ENCODE results near the gene DCP1B. TPM values are rescaled to one million over a fixed set of nuclear protein-coding genes. Genes with fewer than 3 reads are reported as not detected.
A peak's percentile ranks its signal among the peaks of the same experiment; 100 is the strongest.

DCP1B gene
- total RNA-seq, 2 experiments from 2014 or later: 12.8 to 13.3 TPM

DNA sequence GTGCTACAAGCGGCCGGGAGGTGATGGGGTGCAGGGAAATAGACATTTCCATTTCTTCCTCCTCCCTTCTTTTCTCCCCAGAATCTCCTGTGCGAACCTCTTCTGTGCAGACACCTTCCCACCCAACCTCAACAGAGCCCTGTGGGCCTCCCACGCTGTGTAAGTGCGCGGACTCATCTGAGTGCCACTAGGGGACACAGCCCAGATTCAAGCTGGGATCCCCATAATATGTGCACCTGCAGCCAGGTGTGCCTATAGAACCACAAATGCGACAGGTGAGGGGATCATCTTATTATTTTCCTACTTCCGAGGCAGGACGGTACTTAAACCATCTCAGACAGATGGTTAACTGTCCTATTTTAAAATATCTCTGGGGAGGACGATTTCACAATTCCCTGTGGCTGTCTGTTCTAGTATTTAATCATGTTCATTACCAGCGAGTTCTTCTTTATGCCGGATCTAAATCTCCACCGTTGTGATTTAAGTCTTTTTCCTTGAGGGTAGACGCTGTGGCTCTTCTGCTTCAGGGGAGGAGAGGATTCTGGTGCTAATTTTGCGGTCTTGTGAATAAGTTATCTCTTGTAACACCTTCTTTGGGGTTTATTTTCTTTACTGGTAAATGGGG lies 31.3 kb upstream of the DCP1B start:
- no peak overlapping the region for H3K27ac Mint-ChIP-seq
- no peaks in the 10 kb centered on the region for H3K9me3 Mint-ChIP-seq (ENCODE audit: insufficient read depth)
- peaks cover 52% of the 10 kb centered on the region for H3K27me3 Mint-ChIP-seq (ENCODE audit: low read depth)
- DNase-seq (no peak), ATAC-seq (no peak)
- peak overlapping the region; percentile 44 for H3K4me3 Mint-ChIP-seq
- peaks cover 11% of the 10 kb centered on the region for H3K4me1 Mint-ChIP-seq (ENCODE audit: low read depth)
- CTCF ChIA-PET: interaction anchor here (0.9 to 1.7 kb wide), 7 partner anchors 15 to 244 kb away, joined by 3 to 10 read pairs (median 5); no protein-coding TSS in a partner anchor
- POLR2A ChIA-PET: no interaction called here
- H3K36me3 Mint-ChIP-seq (ENCODE audit: low read depth): no peaks in the 10 kb centered on the region

DNA sequence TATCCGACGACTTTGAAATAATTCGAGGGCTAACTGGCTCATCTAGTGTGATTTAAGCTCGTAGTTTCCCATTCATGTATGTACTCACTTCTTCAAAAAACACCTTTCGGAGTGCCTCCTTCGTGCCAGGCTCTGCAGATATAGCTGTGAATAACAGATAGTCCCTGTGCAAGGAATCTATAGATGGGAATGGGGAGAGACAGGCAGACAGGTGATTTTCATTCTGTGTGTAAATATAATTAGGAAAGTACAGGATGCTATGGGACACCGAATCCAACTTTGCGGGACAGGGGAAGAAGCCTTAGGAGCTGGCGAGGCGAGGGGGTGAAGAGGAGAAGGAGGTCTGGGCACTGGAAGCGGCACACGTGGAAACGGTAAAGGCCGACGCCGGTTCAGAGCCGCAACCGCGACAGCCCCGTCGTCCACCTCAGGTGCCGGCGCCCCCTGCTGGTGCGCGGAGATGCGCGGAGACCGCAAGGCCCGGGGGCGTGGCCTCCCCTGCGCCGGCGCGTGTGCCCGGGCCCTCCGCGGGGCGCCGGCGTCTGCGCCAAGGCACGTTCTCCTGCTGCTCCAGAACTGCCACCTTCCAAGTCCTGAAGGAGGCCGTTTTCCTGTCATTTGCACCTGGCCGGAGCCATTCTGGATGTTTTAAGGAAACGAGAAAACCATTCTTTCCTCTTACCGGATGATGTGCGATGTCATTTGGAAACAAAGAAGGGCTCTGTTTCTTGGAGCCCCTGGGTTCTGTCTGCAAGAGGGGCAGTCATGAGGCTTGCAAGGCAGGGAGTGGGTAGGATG lies 30.6 kb upstream of the DCP1B start:
- peak; percentile 88 for DNase-seq
- no peaks in the 10 kb centered on the region for H3K36me3 Mint-ChIP-seq (ENCODE audit: low read depth)
- ATAC-seq: peak; percentile 99
- ChIA-PET POLR2A (interaction anchor here (0.6 kb wide), 1 partner anchor 364 kb away, joined by 3 read pairs; no protein-coding TSS in a partner anchor), CTCF (interaction anchor here (0.7 to 2.2 kb wide), 17 partner anchors 9 to 400 kb away, joined by 3 to 15 read pairs (median 5); partner anchors contain the start of gene DCP1B)
- H3K27ac Mint-ChIP-seq: peak overlapping the region; percentile 29
- no peaks in the 10 kb centered on the region for H3K9me3 Mint-ChIP-seq (ENCODE audit: insufficient read depth)
- H3K4me3 Mint-ChIP-seq: peak overlapping the region; percentile 45
- H3K27me3 Mint-ChIP-seq (ENCODE audit: low read depth): peaks cover 53% of the 10 kb centered on the region
- H3K4me1 Mint-ChIP-seq (ENCODE audit: low read depth): peaks cover 11% of the 10 kb centered on the region

DNA sequence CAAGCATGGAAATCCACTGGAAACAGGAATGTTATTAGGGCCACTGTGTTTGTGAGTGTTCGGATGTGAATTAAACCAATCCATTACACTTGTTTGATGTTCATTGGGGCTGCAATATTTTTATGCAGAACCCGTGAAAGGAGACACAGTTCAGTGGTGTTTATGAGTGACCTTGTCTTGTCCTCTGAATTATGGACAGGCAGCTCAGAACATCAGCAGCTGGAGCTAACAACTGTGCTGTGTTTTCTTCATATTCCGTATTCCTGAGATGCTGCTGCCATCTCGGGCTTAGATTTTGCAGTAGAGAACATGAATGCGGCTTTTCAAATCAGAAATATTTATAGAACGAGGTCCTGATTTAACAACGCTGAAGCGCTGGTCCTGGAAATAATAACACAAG lies 28.2 kb upstream of the DCP1B start:
- H3K9me3 Mint-ChIP-seq (ENCODE audit: insufficient read depth): no peaks in the 10 kb centered on the region
- peaks cover 43% of the 10 kb centered on the region for H3K27me3 Mint-ChIP-seq (ENCODE audit: low read depth)
- POLR2A ChIA-PET: no interaction called here
- no peak overlapping the region for H3K4me3 Mint-ChIP-seq
- H3K36me3 Mint-ChIP-seq (ENCODE audit: low read depth): no peaks in the 10 kb centered on the region
- CTCF ChIA-PET: no interaction called here
- H3K27ac Mint-ChIP-seq: no peak overlapping the region
- H3K4me1 Mint-ChIP-seq (ENCODE audit: low read depth): peaks cover 11% of the 10 kb centered on the region
- DNase-seq: no peak
- ATAC-seq: no peak

DNA sequence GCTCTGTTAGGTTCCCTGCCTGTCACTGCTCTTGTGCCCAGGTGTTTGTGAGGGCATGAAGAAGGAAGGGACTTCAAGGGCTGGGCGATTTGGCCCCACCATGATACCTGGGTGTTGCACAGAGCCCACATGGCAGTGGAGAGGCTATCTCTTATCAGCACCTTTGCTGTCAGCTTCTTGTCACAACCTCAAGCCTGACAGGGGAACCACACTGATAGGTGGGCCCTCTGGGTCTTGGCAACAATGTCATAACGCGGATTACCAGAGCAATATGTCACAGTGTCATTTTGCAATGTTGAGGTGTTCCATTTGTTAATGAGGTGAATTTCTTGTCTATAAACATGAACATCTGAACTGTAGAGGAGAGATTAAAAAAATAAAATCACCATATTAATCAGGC lies 25.6 kb upstream of the DCP1B start:
- Mint-ChIP-seq H3K27ac (no peak overlapping the region), H3K9me3 (ENCODE audit: insufficient read depth) (no peaks in the 10 kb centered on the region), H3K4me1 (ENCODE audit: low read depth) (peaks cover 4% of the 10 kb centered on the region), H3K36me3 (ENCODE audit: low read depth) (no peaks in the 10 kb centered on the region), H3K27me3 (ENCODE audit: low read depth) (peaks cover 28% of the 10 kb centered on the region), H3K4me3 (no peak overlapping the region)
- ChIA-PET CTCF (interaction anchor here (1.0 kb wide), 1 partner anchor 90 kb away, joined by 3 read pairs; no protein-coding TSS in a partner anchor), POLR2A (no interaction called here)
- DNase-seq (no peak), ATAC-seq (no peak)

DNA sequence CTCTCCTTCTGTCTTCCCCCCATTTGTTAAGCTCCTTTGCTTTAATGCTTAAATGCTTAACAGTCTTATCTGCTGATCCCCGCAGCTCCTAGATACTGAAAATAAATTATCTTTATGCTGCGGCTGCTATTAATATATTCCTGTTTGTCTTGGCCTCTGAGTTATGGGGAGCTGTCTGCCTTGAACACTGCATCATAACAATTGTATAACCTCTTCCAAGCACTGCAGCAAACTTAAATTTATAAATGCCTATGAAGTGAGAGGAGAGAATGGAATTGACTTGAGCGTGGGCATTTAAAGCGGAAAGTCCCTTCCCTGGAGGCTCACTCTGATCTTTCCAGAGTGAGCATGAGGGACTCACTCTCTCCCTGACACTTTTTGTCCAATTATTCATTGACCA lies 23.1 kb upstream of the DCP1B start:
- CTCF ChIA-PET: interaction anchor here (0.8 to 1.7 kb wide), 4 partner anchors 10 to 236 kb away, joined by 3 to 5 read pairs (median 3); no protein-coding TSS in a partner anchor
- Mint-ChIP-seq H3K27ac (no peak overlapping the region), H3K9me3 (ENCODE audit: insufficient read depth) (no peaks in the 10 kb centered on the region), H3K4me3 (no peak overlapping the region), H3K4me1 (ENCODE audit: low read depth) (no peaks in the 10 kb centered on the region), H3K36me3 (ENCODE audit: low read depth) (no peaks in the 10 kb centered on the region), H3K27me3 (ENCODE audit: low read depth) (peaks cover 26% of the 10 kb centered on the region)
- POLR2A ChIA-PET: no interaction called here
- DNase-seq (no peak), ATAC-seq (no peak)

DNA sequence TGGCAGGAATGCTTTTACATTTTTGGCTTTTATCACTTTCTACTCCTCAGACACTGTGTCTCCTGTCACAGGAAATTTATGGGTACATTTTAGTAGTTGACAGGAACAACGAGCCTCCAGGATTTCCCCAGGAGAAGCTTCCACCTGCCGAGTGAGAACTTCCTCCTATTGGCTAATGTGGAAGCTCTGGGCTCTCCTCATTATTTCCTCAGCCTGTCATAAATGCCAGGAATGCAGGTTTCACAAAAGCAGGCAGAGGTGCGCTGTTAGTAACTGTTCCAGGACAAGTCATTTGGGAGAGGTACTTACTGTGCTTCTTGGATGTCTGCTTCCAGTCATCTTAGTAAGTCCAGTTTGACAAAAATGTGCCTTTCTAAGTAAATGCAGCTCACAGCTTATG lies 19.1 kb upstream of the DCP1B start:
- POLR2A ChIA-PET: no interaction called here

DNA sequence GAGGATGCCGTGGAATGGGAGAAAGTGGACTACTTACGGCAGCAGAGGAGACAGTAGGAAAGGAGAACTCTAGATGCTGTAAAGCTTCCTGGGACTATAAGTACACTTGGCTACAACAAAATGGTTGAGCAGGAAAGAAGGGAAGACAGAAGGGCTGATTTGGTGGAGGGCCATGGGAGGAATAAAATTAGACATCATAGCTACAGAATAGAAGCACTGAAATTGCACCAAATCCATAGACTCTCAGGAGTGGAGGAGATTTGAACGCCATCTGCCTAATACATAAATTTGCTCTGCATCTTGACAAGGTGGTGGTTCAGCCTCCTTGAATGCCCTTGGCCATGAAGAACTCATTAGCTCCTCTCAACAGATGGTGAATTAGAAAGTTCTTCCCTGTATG lies 16.3 kb upstream of the DCP1B start:
- no peak for DNase-seq
- ChIA-PET CTCF (interaction anchor here (2.3 kb wide), 1 partner anchor 14 kb away, joined by 8 read pairs; no protein-coding TSS in a partner anchor), POLR2A (no interaction called here)
- H3K27me3 Mint-ChIP-seq (ENCODE audit: low read depth): peaks cover 28% of the 10 kb centered on the region
- no peak overlapping the region for H3K4me3 Mint-ChIP-seq
- H3K36me3 Mint-ChIP-seq (ENCODE audit: low read depth): no peaks in the 10 kb centered on the region
- no peak for ATAC-seq
- H3K4me1 Mint-ChIP-seq (ENCODE audit: low read depth): no peaks in the 10 kb centered on the region
- no peaks in the 10 kb centered on the region for H3K9me3 Mint-ChIP-seq (ENCODE audit: insufficient read depth)
- no peak overlapping the region for H3K27ac Mint-ChIP-seq

More for the DNA sequence above, 19.1 kb upstream of the DCP1B start:
- Mint-ChIP-seq H3K4me3 (no peak overlapping the region), H3K27me3 (ENCODE audit: low read depth) (peaks cover 26% of the 10 kb centered on the region), H3K9me3 (ENCODE audit: insufficient read depth) (no peaks in the 10 kb centered on the region), H3K36me3 (ENCODE audit: low read depth) (no peaks in the 10 kb centered on the region), H3K4me1 (ENCODE audit: low read depth) (no peaks in the 10 kb centered on the region), H3K27ac (no peak overlapping the region)
- no peak for DNase-seq
- ATAC-seq: no peak
- CTCF ChIA-PET: interaction anchor here (0.9 kb wide), 1 partner anchor 11 kb away, joined by 6 read pairs; no protein-coding TSS in a partner anchor

DNA sequence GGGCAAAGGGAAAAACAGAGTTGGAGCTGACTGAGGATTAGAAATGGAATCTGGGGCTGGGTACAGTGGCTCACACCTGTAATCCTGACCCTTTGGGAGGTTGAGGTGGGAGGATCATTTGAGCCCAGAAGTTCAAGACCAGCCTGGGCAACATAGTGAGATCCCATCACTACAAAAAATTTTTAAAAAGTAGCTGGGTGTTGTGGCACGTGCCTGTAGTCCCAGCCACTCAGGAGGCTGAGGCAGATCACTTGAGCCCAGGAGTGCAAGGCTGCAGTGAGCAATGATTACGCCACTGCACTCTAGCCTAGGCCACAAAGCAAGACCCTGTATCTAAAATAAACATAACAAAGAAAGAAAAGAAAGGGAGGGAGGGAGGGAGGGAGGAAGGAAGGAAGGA lies 14.9 kb upstream of the DCP1B start:
- no peak overlapping the region for H3K27ac Mint-ChIP-seq
- POLR2A ChIA-PET: no interaction called here
- no peaks in the 10 kb centered on the region for H3K36me3 Mint-ChIP-seq (ENCODE audit: low read depth)
- CTCF ChIA-PET: interaction anchor here (2.3 kb wide), 1 partner anchor 16 kb away, joined by 8 read pairs; no protein-coding TSS in a partner anchor
- no peaks in the 10 kb centered on the region for H3K4me1 Mint-ChIP-seq (ENCODE audit: low read depth)
- H3K9me3 Mint-ChIP-seq (ENCODE audit: insufficient read depth): no peaks in the 10 kb centered on the region
- ATAC-seq (no peak), DNase-seq (no peak)
- H3K4me3 Mint-ChIP-seq: no peak overlapping the region
- peaks cover 21% of the 10 kb centered on the region for H3K27me3 Mint-ChIP-seq (ENCODE audit: low read depth)

DNA sequence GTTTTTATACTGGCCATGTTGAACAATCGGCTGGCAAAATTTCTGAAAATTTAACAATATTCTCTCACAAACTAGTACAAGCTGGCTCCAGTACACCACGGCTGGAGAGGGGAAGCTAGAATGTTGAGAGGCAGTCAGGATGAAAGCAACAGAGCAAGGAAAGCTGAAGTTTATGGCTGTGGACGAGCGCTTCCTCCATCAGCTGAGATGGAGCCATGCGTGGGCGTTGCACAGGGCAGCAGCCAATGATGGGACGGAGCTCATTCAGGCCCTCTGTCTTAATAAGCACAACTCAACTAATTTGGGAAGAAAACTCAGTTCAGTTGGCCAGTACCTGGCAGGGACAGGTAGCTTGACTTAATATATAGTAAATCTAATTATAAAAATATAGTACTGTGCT lies 14.1 kb upstream of the DCP1B start:
- Mint-ChIP-seq H3K9me3 (ENCODE audit: insufficient read depth) (no peaks in the 10 kb centered on the region), H3K27me3 (ENCODE audit: low read depth) (peaks cover 18% of the 10 kb centered on the region), H3K4me1 (ENCODE audit: low read depth) (no peaks in the 10 kb centered on the region), H3K36me3 (ENCODE audit: low read depth) (no peaks in the 10 kb centered on the region), H3K4me3 (no peak overlapping the region), H3K27ac (no peak overlapping the region)
- no peak for DNase-seq
- CTCF ChIA-PET: no interaction called here
- ATAC-seq: no peak
- POLR2A ChIA-PET: no interaction called here

DNA sequence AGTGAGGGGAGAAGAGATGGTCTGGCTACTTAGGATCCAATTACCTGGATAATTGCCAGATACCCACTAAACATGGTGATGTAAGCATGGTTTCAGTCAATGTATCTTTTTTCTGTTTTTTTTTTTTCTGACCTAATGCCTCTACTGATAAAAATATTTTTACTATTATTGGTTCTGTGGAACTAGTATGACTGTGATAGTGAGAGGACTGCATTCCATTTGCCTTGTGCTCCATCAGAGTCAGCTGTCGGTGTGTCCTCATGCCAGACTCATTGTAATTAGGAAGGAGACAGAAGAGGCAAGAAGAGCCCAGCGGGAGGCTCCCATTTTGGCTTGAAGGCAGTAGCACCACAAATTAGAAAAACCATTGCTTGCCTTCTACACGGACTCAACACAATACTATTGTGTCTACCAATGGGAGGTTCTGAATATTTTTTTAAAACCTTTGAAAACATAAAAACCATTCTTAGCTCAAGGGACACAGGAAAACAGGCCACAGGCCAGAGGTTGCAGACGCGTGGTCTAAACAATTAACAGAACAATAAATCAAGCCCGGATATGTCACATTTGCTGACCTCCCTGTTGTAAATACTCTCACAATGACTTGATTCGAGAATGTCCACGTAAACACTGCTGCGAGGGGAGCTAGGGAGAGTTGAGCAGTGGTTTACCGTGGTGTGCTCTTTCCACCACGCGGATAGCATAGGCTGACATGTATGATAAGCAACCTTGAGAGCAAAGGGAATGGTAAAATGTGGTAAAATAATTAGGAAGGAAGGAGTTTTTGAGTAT lies 13.5 kb upstream of the DCP1B start:
- H3K4me3 Mint-ChIP-seq: no peak overlapping the region
- no peak for ATAC-seq
- H3K9me3 Mint-ChIP-seq (ENCODE audit: insufficient read depth): no peaks in the 10 kb centered on the region
- H3K36me3 Mint-ChIP-seq (ENCODE audit: low read depth): no peaks in the 10 kb centered on the region
- POLR2A ChIA-PET: no interaction called here
- no peaks in the 10 kb centered on the region for H3K4me1 Mint-ChIP-seq (ENCODE audit: low read depth)
- peaks cover 18% of the 10 kb centered on the region for H3K27me3 Mint-ChIP-seq (ENCODE audit: low read depth)
- no peak overlapping the region for H3K27ac Mint-ChIP-seq
- CTCF ChIA-PET: interaction anchor here (0.7 to 1.2 kb wide), 2 partner anchors 10 to 17 kb away, joined by 3 to 4 read pairs; no protein-coding TSS in a partner anchor
- no peak for DNase-seq

DNA sequence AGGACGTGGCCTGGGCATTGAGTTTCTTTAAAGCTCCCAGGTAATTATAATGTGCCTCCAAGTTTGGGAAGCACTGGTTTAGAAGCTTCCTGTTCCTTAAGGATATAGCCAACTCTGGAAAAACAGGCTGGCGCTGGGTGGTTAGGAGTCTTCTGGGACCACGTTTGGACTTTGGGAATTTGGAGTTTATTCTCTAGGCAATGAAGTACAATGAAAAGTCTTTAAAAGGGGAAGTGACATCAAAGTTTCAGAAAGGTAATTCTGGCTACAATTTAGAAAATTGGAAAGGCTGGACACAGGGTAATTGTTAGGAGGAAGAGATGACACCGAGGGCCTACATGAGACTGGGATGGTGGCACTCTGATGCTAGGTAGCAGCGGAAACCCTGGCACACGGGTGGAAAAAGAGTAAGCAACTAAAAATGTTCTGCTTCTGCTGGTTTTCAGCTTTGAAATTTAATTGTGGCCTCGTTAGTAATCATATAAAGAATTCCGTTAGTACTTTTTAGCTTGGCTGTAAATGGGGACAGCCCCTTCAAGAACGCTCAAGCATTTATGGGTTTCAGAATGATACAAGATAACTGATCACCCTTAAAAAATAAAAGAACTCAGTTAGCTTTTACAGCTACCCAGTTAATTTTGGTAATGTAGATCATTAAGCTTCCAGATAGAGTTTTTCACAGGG lies 12.7 kb upstream of the DCP1B start:
- Mint-ChIP-seq H3K36me3 (ENCODE audit: low read depth) (no peaks in the 10 kb centered on the region), H3K27ac (no peak overlapping the region)
- POLR2A ChIA-PET: no interaction called here

More for the DNA sequence above, 12.7 kb upstream of the DCP1B start:
- no peak for DNase-seq
- H3K4me3 Mint-ChIP-seq: no peak overlapping the region
- H3K27me3 Mint-ChIP-seq (ENCODE audit: low read depth): peaks cover 20% of the 10 kb centered on the region
- no peaks in the 10 kb centered on the region for H3K9me3 Mint-ChIP-seq (ENCODE audit: insufficient read depth)
- CTCF ChIA-PET: interaction anchor here (0.7 to 1.2 kb wide), 2 partner anchors 9 to 17 kb away, joined by 3 to 4 read pairs; no protein-coding TSS in a partner anchor
- no peaks in the 10 kb centered on the region for H3K4me1 Mint-ChIP-seq (ENCODE audit: low read depth)
- no peak for ATAC-seq

Data from activated CD8-positive, alpha-beta T cell treated with anti-CD3 and anti-CD28 coated beads, Interleukin-2, amount 10 ng/mL, durations not matched to agents 7 days and 5 days (primary cell).